Upper lobe of right lung (tissue), 1 donor: ENCODE data around the gene MAP7D3. TPM values are rescaled to one million over a fixed set of nuclear protein-coding genes. Genes with fewer than 3 reads are reported as not detected.

Experiments
- ATAC-seq: fragments of 200-7000 bp; cut with Tn5 transposase; one replicate; pipeline ENCODE4 v1.9.1; 2020; ENCODE audit warnings: mild to moderate bottlenecking, moderate library complexity
- DNase-seq: peaks from one replicate; pipeline ENCODE4 v3.0.0-alpha.2; 2020
- H3K27ac ChIP-seq: fragments of 200-600 bp; one replicate; pipeline ENCODE4 v1.8.0; 2022
- H3K27me3 ChIP-seq: fragments of 200-600 bp; one replicate; pipeline ENCODE4 v1.8.0; 2022; ENCODE audit warnings: mild to moderate bottlenecking
- H3K36me3 ChIP-seq: fragments of 200-600 bp; one replicate; pipeline ENCODE4 v1.8.0; 2022
- H3K4me1 ChIP-seq: fragments of 200-600 bp; one replicate; pipeline ENCODE4 v1.8.0; 2022
- H3K4me3 ChIP-seq: fragments of 200-600 bp; one replicate; pipeline ENCODE4 v1.8.0; 2022; ENCODE audit warnings: mild to moderate bottlenecking
- H3K9me3 ChIP-seq: fragments of 200-600 bp; one replicate; pipeline ENCODE4 v1.8.0; 2022
- CTCF ChIP-seq: fragments of 200-600 bp; IDR thresholded peaks from one replicate; pipeline ENCODE4 v1.8.0; 2022; ENCODE audit warnings: antibody characterized with exemption
- intact Hi-C: fragments of 100-400 bp; cut with DNase I; formaldehyde crosslinking; loops from one replicate; pipeline ENCODE4 v1.11.0; 2022
- total RNA-seq: library from RNA; stranded (reverse); fragmentation: NEBNext Ultra II Directional; extraction: Animal tissue kit (Norgen Biotek cat#: 25700); gene quantifications from one replicate; pipeline ENCODE4 v1.2.1, GENCODE V29; 2021
- donor health status: DM: no; HTN: yes; CAD: no; lungs with severe emphysema.

MAP7D3 gene
- total RNA-seq, 1 donor from 2014 or later = 7.9 TPM

GRCh38 chrX:136227074-136227473 lies 24.1 kb downstream of the MAP7D3 start:
- no peak overlapping the region for H3K4me3 ChIP-seq
- DNase-seq (no peak), ATAC-seq (no peak)
- intact Hi-C loops = no loop called here
- no peaks in the 10 kb centered on the region for H3K27me3 ChIP-seq
- H3K36me3 ChIP-seq = peaks cover 1% of the 10 kb centered on the region
- no peak for TF ChIP-seq CTCF
- no peaks in the 10 kb centered on the region for H3K4me1 ChIP-seq
- H3K27ac ChIP-seq = no peak overlapping the region
- no peaks in the 10 kb centered on the region for H3K9me3 ChIP-seq

- Histone ChIP-seq H3K27ac (no peak overlapping the region), H3K36me3 (peaks cover 20% of the 10 kb centered on the region), H3K27me3 (no peaks in the 10 kb centered on the region), H3K4me3 (no peak overlapping the region), H3K9me3 (no peaks in the 10 kb centered on the region), H3K4me1 (no peaks in the 10 kb centered on the region)
- intact Hi-C loops = no loop called here
- ATAC-seq (no peak), DNase-seq (no peak)
- TF ChIP-seq CTCF = no peak
Measured at GRCh38 chrX:136221851-136222513, 29.2 kb downstream of the MAP7D3 start.

GRCh38 chrX:136220951-136221350 lies 30.2 kb downstream of the MAP7D3 start:
- TF ChIP-seq CTCF = no peak
- no peak overlapping the region for H3K4me3 ChIP-seq
- no peak overlapping the region for H3K27ac ChIP-seq
- H3K36me3 ChIP-seq = peaks cover 20% of the 10 kb centered on the region
- H3K4me1 ChIP-seq = no peaks in the 10 kb centered on the region
- no peak for DNase-seq
- H3K9me3 ChIP-seq = no peaks in the 10 kb centered on the region
- no peaks in the 10 kb centered on the region for H3K27me3 ChIP-seq
- no peak for ATAC-seq
- intact Hi-C loops = no loop called here

- intact Hi-C loops = no loop called here
- no peak overlapping the region for H3K27ac ChIP-seq
- no peaks in the 10 kb centered on the region for H3K4me1 ChIP-seq
- TF ChIP-seq CTCF = no peak
- H3K9me3 ChIP-seq = no peaks in the 10 kb centered on the region
- peaks cover 20% of the 10 kb centered on the region for H3K36me3 ChIP-seq
- H3K4me3 ChIP-seq = no peak overlapping the region
- DNase-seq = no peak
- H3K27me3 ChIP-seq = no peaks in the 10 kb centered on the region
- ATAC-seq = no peak
Measured at GRCh38 chrX:136220540-136220939, 30.7 kb downstream of the MAP7D3 start.

- peaks cover 20% of the 10 kb centered on the region for H3K36me3 ChIP-seq
- no peak overlapping the region for H3K27ac ChIP-seq
- no peaks in the 10 kb centered on the region for H3K27me3 ChIP-seq
- no peak for ATAC-seq
- TF ChIP-seq CTCF = no peak
- H3K9me3 ChIP-seq = no peaks in the 10 kb centered on the region
- DNase-seq = no peak
- H3K4me1 ChIP-seq = no peaks in the 10 kb centered on the region
- intact Hi-C loops = no loop called here
- no peak overlapping the region for H3K4me3 ChIP-seq
Measured at GRCh38 chrX:136219893-136220292, 31.3 kb downstream of the MAP7D3 start.

- H3K4me1 ChIP-seq = no peaks in the 10 kb centered on the region
- no peak for TF ChIP-seq CTCF
- no peak for DNase-seq
- no peaks in the 10 kb centered on the region for H3K9me3 ChIP-seq
- H3K36me3 ChIP-seq = peaks cover 6% of the 10 kb centered on the region
- H3K27me3 ChIP-seq = no peaks in the 10 kb centered on the region
- H3K27ac ChIP-seq = no peak overlapping the region
- intact Hi-C loops = no loop called here
- no peak overlapping the region for H3K4me3 ChIP-seq
- no peak for ATAC-seq
Measured at GRCh38 chrX:136215559-136215958, 35.6 kb downstream of the MAP7D3 start.
